ENCODE data around the gene CDK14. TPM values are rescaled to one million over a fixed set of nuclear protein-coding genes. Genes with fewer than 3 reads are reported as not detected.

The CDK14 gene
- polyA plus RNA-seq, 3 donors = 1.7 to 2.5 (median 2.1) TPM

- Mint-ChIP-seq H3K36me3 (peaks cover 0 to 5% of the 10 kb centered on the region in 2 donors), H3K4me1 (peaks cover 9% of the 10 kb centered on the region), H3K4me3 (peak overlapping the region; percentile 38 to 83), H3K27ac (peak overlapping the region in 1 of 7 donors; percentile 65), H3K27me3 (ENCODE audit: low read depth in 3 of 3) (peaks cover 0 to 3% (median 0%) of the 10 kb centered on the region in 3 donors), H3K9me3 (peaks cover 0 to 1% (median 0%) of the 10 kb centered on the region in 7 donors)
- Histone ChIP-seq H3K27ac (ENCODE audit: low read depth in 1 of 2, low read length in 2 of 2) (no peak overlapping the region), H3K27me3 (ENCODE audit: control insufficient read depth in 2 of 2, insufficient read depth in 2 of 2, low read length in 2 of 2) (no peaks in the 10 kb centered on the region), H4K20me1 (ENCODE audit: insufficient read depth, low read length) (no peaks in the 10 kb centered on the region), H3K4me2 (replicated peaks; ENCODE audit: extremely low read depth, low read length, poor library complexity, severe bottlenecking) (peak overlapping the region; percentile 39), H3K4me3 (replicated peaks in 1 of 3; ENCODE audit: low read depth in 2 of 3, low read length in 3 of 3) (peak overlapping the region in 2 of 3 experiments; percentile 12 to 46), H3K79me2 (ENCODE audit: insufficient read depth, low read length) (no peaks in the 10 kb centered on the region), H3K9ac (ENCODE audit: insufficient read depth, low read length, poor library complexity, severe bottlenecking) (no peak overlapping the region), H2AFZ (ENCODE audit: insufficient read depth, low read depth, low read length, poor library complexity, severe bottlenecking) (no peak overlapping the region), H3K9me3 (replicated peaks in 1 of 2; ENCODE audit: control insufficient read depth in 1 of 2, insufficient read depth in 1 of 2, low read length in 2 of 2) (no peaks in the 10 kb centered on the region), H3K36me3 (replicated peaks in 1 of 2; ENCODE audit: control insufficient read depth in 1 of 2, insufficient read depth in 2 of 2, low read length in 2 of 2) (no peaks in the 10 kb centered on the region), H3K4me1 (ENCODE audit: control insufficient read depth in 1 of 2, insufficient read depth in 2 of 2, low read length in 2 of 2) (no peaks in the 10 kb centered on the region)
- intact Hi-C loops (cut with micrococcal nuclease) = no loop called here
- DNase-seq = no peak
- WGBS (ENCODE audit: insufficient coverage) = no CpG with 5 or more reads among the region's 3 CpGs
- no peak for TF ChIP-seq CTCF (IDR thresholded peaks at IDR 0.05)
Observed at GRCh38 chr7:90701021-90701420, 104.9 kb downstream of the CDK14 start.

GRCh38 chr7:90701771-90702170 lies 105.7 kb downstream of the CDK14 start:
- H3K27me3 Mint-ChIP-seq (ENCODE audit: low read depth in 3 of 3) = peaks cover 0 to under 1% (median 0%) of the 10 kb centered on the region in 3 donors
- Histone ChIP-seq H3K9ac (ENCODE audit: insufficient read depth, low read length, poor library complexity, severe bottlenecking) (no peak overlapping the region), H3K4me3 (replicated peaks in 1 of 3; ENCODE audit: low read depth in 2 of 3, low read length in 3 of 3) (no peak overlapping the region), H3K27ac (ENCODE audit: low read depth in 1 of 2, low read length in 2 of 2) (no peak overlapping the region), H3K4me1 (ENCODE audit: control insufficient read depth in 1 of 2, insufficient read depth in 2 of 2, low read length in 2 of 2) (no peaks in the 10 kb centered on the region), H3K9me3 (replicated peaks in 1 of 2; ENCODE audit: control insufficient read depth in 1 of 2, insufficient read depth in 1 of 2, low read length in 2 of 2) (no peaks in the 10 kb centered on the region), H3K79me2 (ENCODE audit: insufficient read depth, low read length) (no peaks in the 10 kb centered on the region), H2AFZ (ENCODE audit: insufficient read depth, low read depth, low read length, poor library complexity, severe bottlenecking) (no peak overlapping the region), H3K27me3 (ENCODE audit: control insufficient read depth in 2 of 2, insufficient read depth in 2 of 2, low read length in 2 of 2) (no peaks in the 10 kb centered on the region), H3K4me2 (replicated peaks; ENCODE audit: extremely low read depth, low read length, poor library complexity, severe bottlenecking) (no peak overlapping the region), H3K36me3 (replicated peaks in 1 of 2; ENCODE audit: control insufficient read depth in 1 of 2, insufficient read depth in 2 of 2, low read length in 2 of 2) (no peaks in the 10 kb centered on the region), H4K20me1 (ENCODE audit: insufficient read depth, low read length) (no peaks in the 10 kb centered on the region)
- intact Hi-C loops (cut with micrococcal nuclease) = no loop called here
- H3K27ac Mint-ChIP-seq = peak overlapping the region in 1 of 7 donors; percentile 43
- no peak for TF ChIP-seq CTCF (IDR thresholded peaks at IDR 0.05)
- no peak overlapping the region for H3K4me3 Mint-ChIP-seq
- no CpG with 5 or more reads among the region's 6 CpGs for WGBS (ENCODE audit: insufficient coverage)
- DNase-seq = no peak
- peaks cover 0 to 1% (median 0%) of the 10 kb centered on the region in 7 donors for H3K9me3 Mint-ChIP-seq
- peaks cover 0 to 5% of the 10 kb centered on the region in 2 donors for H3K36me3 Mint-ChIP-seq
- peaks cover 13% of the 10 kb centered on the region for H3K4me1 Mint-ChIP-seq
